ENCODE results near the gene KCNK10. TPM values are rescaled to one million over a fixed set of nuclear protein-coding genes. Genes with fewer than 3 reads are reported as not detected.

The KCNK10 gene
- total and polyA plus RNA-seq, 2 of the 8 experiments (the other 6 are each of a cell fraction or from before 2014, with no cell fraction given): 0.45 to 0.63 TPM

GRCh38 chr14:88241810-88242209, 81.3 kb downstream of the KCNK10 start:
- WGBS, 2 experiments (ENCODE audit: extremely low coverage in 1 of 2, insufficient coverage in 1 of 2, insufficient read length in 1 of 2, insufficient replicate concordance in 2 of 2, low coverage in 1 of 2, low lambda C conversion rate in 2 of 2, missing lambda C conversion rate in 1 of 2): 81% methylated on average over 9 of the region's 9 CpGs; no CpG with 5 or more reads in 1 of the 2 experiments
- Histone ChIP-seq H4K8ac (ENCODE audit: extremely low read depth, insufficient read depth, low read length) (no peak overlapping the region), H2AFZ (ENCODE audit: low read length) (no peak overlapping the region), H3K4ac (replicated peaks; ENCODE audit: insufficient read length, low read depth, low read length) (no peak overlapping the region), H3K9me3 (ENCODE audit: insufficient read depth in 2 of 2, low read depth in 1 of 2, low read length in 1 of 2) (no peaks in the 10 kb centered on the region), H3K23me2 (ENCODE audit: low read depth, low read length) (no peaks in the 10 kb centered on the region), H2AK5ac (ENCODE audit: low read depth, low read length) (no peak overlapping the region), H3K18ac (ENCODE audit: extremely low read depth, low read length) (no peak overlapping the region), H2BK5ac (ENCODE audit: low read depth, low read length) (no peak overlapping the region), H3K14ac (ENCODE audit: insufficient read length) (no peak overlapping the region), H2BK120ac (replicated peaks; ENCODE audit: low read depth, low read length) (no peak overlapping the region), H3K9ac (replicated peaks in 1 of 4; ENCODE audit: extremely low read depth in 1 of 4, low read depth in 3 of 4, low read length in 3 of 4) (no peak overlapping the region), H3K23ac (ENCODE audit: insufficient read length) (no peak overlapping the region), H3K4me3 (ENCODE audit: extremely low read depth in 1 of 4, insufficient read depth in 2 of 4, low read depth in 3 of 4, low read length in 4 of 4) (no peak overlapping the region), H4K5ac (ENCODE audit: insufficient read length, low read depth, low read length) (no peak overlapping the region), H3K56ac (replicated peaks; ENCODE audit: insufficient read length, low read depth, low read length) (no peak overlapping the region), H3K4me1 (replicated peaks in 1 of 4; ENCODE audit: control insufficient read depth in 3 of 4, insufficient read depth in 4 of 4, low read length in 3 of 4) (no peaks in the 10 kb centered on the region; a peak in 1 of 7 replicates), H4K91ac (replicated peaks; ENCODE audit: insufficient read length, low read length) (no peak overlapping the region), H2BK12ac (ENCODE audit: low read depth, low read length) (no peak overlapping the region), H4K20me1 (replicated peaks in 1 of 2; ENCODE audit: control insufficient read depth in 1 of 2, insufficient read depth in 2 of 2, low read length in 2 of 2) (no peaks in the 10 kb centered on the region), H3K4me2 (ENCODE audit: insufficient read depth in 1 of 2, low read depth in 2 of 2, low read length in 2 of 2) (no peak overlapping the region), H3K36me3 (ENCODE audit: control insufficient read depth in 2 of 4, insufficient read depth in 4 of 4, low read length in 3 of 4) (no peaks in the 10 kb centered on the region), H2BK20ac (ENCODE audit: low read length) (no peak overlapping the region), H3K79me2 (ENCODE audit: control insufficient read depth in 1 of 2, insufficient read depth in 2 of 2, low read length in 2 of 2) (no peaks in the 10 kb centered on the region), H3K27ac (ENCODE audit: low read depth, low read length) (no peak overlapping the region), H3K79me1 (ENCODE audit: low read depth, low read length) (no peaks in the 10 kb centered on the region), H3K27me3 (replicated peaks in 1 of 4; ENCODE audit: control insufficient read depth in 3 of 4, extremely low read depth in 1 of 4, insufficient read depth in 3 of 4, low read length in 3 of 4) (no peaks in the 10 kb centered on the region), H2BK15ac (ENCODE audit: low read length) (no peak overlapping the region)
- FAIRE-seq: no peak
- ChIA-PET POLR2A (ENCODE audit: partially characterized antibody) (no interaction called here), CTCF (ENCODE audit: partially characterized antibody) (interaction anchor here (1.1 to 12.6 kb wide), 4 partner anchors 9 to 227 kb away, joined by 3 to 96 read pairs (median 4); no protein-coding TSS in a partner anchor)
- no peak for DNase-seq (ENCODE audit: low read depth in 1 of 2, low spot score in 2 of 2)
- TF ChIP-seq SAP30 (IDR thresholded peaks at IDR 0.05; ENCODE audit: insufficient read depth, insufficient replicate concordance, low read length): no peak
- TF ChIP-seq JUN (IDR thresholded peaks at IDR 0.05; ENCODE audit: low read depth, low read length): no peak
- no peak for TF ChIP-seq KDM5A (IDR thresholded peaks at IDR 0.05; ENCODE audit: low read length)
- no peak for TF ChIP-seq BCL11A (IDR thresholded peaks at IDR 0.05; ENCODE audit: low read depth in 2 of 2, low read length in 2 of 2)
- no peak for TF ChIP-seq KDM4A (IDR thresholded peaks at IDR 0.05; ENCODE audit: low read depth, low read length, severe bottlenecking)
- TF ChIP-seq TCF12 (IDR thresholded peaks at IDR 0.05; ENCODE audit: low read depth, low read length): no peak
- no peak for TF ChIP-seq CREB1 (IDR thresholded peaks at IDR 0.05)
- TF ChIP-seq, protein P1, sequence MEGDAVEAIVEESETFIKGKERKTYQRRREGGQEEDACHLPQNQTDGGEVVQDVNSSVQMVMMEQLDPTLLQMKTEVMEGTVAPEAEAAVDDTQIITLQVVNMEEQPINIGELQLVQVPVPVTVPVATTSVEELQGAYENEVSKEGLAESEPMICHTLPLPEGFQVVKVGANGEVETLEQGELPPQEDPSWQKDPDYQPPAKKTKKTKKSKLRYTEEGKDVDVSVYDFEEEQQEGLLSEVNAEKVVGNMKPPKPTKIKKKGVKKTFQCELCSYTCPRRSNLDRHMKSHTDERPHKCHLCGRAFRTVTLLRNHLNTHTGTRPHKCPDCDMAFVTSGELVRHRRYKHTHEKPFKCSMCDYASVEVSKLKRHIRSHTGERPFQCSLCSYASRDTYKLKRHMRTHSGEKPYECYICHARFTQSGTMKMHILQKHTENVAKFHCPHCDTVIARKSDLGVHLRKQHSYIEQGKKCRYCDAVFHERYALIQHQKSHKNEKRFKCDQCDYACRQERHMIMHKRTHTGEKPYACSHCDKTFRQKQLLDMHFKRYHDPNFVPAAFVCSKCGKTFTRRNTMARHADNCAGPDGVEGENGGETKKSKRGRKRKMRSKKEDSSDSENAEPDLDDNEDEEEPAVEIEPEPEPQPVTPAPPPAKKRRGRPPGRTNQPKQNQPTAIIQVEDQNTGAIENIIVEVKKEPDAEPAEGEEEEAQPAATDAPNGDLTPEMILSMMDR (IDR thresholded peaks at IDR 0.05; ENCODE audit: control extremely low read depth in 1 of 3, insufficient read depth in 1 of 3, low read depth in 1 of 3, low read length in 3 of 3): no peak
- TF ChIP-seq TEAD4 (IDR thresholded peaks at IDR 0.05; ENCODE audit: low read depth, low read length): no peak
- TF ChIP-seq CBX8 (IDR thresholded peaks at IDR 0.05; ENCODE audit: borderline replicate concordance, low read depth, low read length): no peak
- TF ChIP-seq RNF2 (IDR thresholded peaks at IDR 0.05; ENCODE audit: borderline replicate concordance, low read depth, low read length, missing control alignments, poor library complexity, severe bottlenecking): no peak

All from H1 (cell line).